H9 (cell line): Measurements from ENCODE around the gene ARHGEF1. TPM values are rescaled to one million over a fixed set of nuclear protein-coding genes. Genes with fewer than 3 reads are reported as not detected.

ENCODE experiments used
- DNase-seq: peaks from one replicate; pipeline ENCODE4 v3.0.0-alpha.2; 2017
- H2AFZ ChIP-seq: one replicate; pipeline ENCODE4 v1.6.1; 2013; ENCODE audit warnings: mild to moderate bottlenecking, low read length, control low read depth, moderate library complexity
- H2AK5ac ChIP-seq: 2 replicates; pipeline ENCODE4 v1.6.1; 2013; ENCODE audit warnings: low read length, control low read depth, mixed read lengths; ENCODE audit not compliant: insufficient read length
- H2BK120ac ChIP-seq: one replicate; pipeline ENCODE4 v1.6.1; 2013; ENCODE audit warnings: low read depth, mild to moderate bottlenecking, low read length, control low read depth, inconsistent platforms; ENCODE audit not compliant: poor library complexity, severe bottlenecking
- H2BK12ac ChIP-seq: 2 replicates; pipeline ENCODE4 v1.6.1; 2013; ENCODE audit warnings: low read length, control low read depth, mixed read lengths, low read depth; ENCODE audit not compliant: insufficient read length
- H2BK15ac ChIP-seq: 2 replicates; pipeline ENCODE4 v1.6.1; 2013; ENCODE audit warnings: low read depth, low read length, control low read depth
- H2BK20ac ChIP-seq: one replicate; pipeline ENCODE4 v1.6.1; 2013; ENCODE audit warnings: low read depth, mild to moderate bottlenecking, low read length, control low read depth, inconsistent platforms; ENCODE audit not compliant: poor library complexity, severe bottlenecking
- H2BK5ac ChIP-seq: 2 replicates; pipeline ENCODE4 v1.6.1; 2013; ENCODE audit warnings: low read length, control low read depth, mixed read lengths; ENCODE audit not compliant: insufficient read length
- H3K14ac ChIP-seq: 2 replicates; pipeline ENCODE4 v1.6.1; 2013; ENCODE audit warnings: low read length, control low read depth; ENCODE audit not compliant: insufficient read depth
- H3K18ac ChIP-seq: 2 replicates; pipeline ENCODE4 v1.6.1; 2013; ENCODE audit warnings: low read depth, mild to moderate bottlenecking, mixed read lengths, low read length, control low read depth; ENCODE audit not compliant: insufficient read length
- H3K23ac ChIP-seq: 2 replicates; pipeline ENCODE4 v1.6.1; 2013; ENCODE audit warnings: low read length, control low read depth, mixed read lengths, low read depth; ENCODE audit not compliant: insufficient read length
- H3K23me2 ChIP-seq: 2 replicates; pipeline ENCODE4 v1.6.1; 2013; ENCODE audit warnings: low read depth, mild to moderate bottlenecking, mixed read lengths, low read length, control low read depth; ENCODE audit not compliant: insufficient read length, poor library complexity, severe bottlenecking
- H3K27ac ChIP-seq: 2 replicates; pipeline ENCODE4 v1.5.1; 2013; ENCODE audit warnings: low read length, control low read depth, mixed read lengths, low read depth; ENCODE audit not compliant: insufficient read length
- H3K27me3 ChIP-seq: 2 replicates; pipeline ENCODE4 v1.6.1; 2013; ENCODE audit warnings: low read length, control low read depth, inconsistent platforms; ENCODE audit not compliant: insufficient read depth
- H3K4ac ChIP-seq: 2 replicates; pipeline ENCODE4 v1.6.1; 2013; ENCODE audit warnings: low read depth, mild to moderate bottlenecking, control low read depth, inconsistent platforms, low read length, moderate library complexity
- H3K4me1 ChIP-seq: 2 replicates; pipeline ENCODE4 v1.6.1; 2013; ENCODE audit warnings: low read length, control low read depth, inconsistent platforms; ENCODE audit not compliant: insufficient read depth
- H3K4me2 ChIP-seq: 2 replicates; pipeline ENCODE4 v1.6.1; 2013; ENCODE audit warnings: low read length, control low read depth, mixed read lengths; ENCODE audit not compliant: insufficient read length, insufficient read depth
- H3K56ac ChIP-seq: 2 replicates; pipeline ENCODE4 v1.6.1; 2013; ENCODE audit warnings: low read depth, mild to moderate bottlenecking, mixed read lengths, low read length, control low read depth; ENCODE audit not compliant: insufficient read length
- H3K79me1 ChIP-seq: 2 replicates; pipeline ENCODE4 v1.6.1; 2013; ENCODE audit warnings: low read depth, mild to moderate bottlenecking, moderate library complexity, low read length, control low read depth, inconsistent platforms; ENCODE audit not compliant: insufficient read depth, poor library complexity, severe bottlenecking
- H3K79me2 ChIP-seq: 2 replicates; pipeline ENCODE4 v1.6.1; 2013; ENCODE audit warnings: low read length, control low read depth, inconsistent platforms; ENCODE audit not compliant: insufficient read depth
- H3K9ac ChIP-seq: 2 replicates; pipeline ENCODE4 v1.6.1; 2013; ENCODE audit warnings: low read length, control low read depth, mixed read lengths; ENCODE audit not compliant: insufficient read length; ENCODE audit errors: extremely low read depth
- H3K9me3 ChIP-seq: one replicate; pipeline ENCODE4 v1.6.1; 2013; ENCODE audit warnings: low read depth, low read length, inconsistent platforms; ENCODE audit not compliant: control insufficient read depth
- H3T11ph ChIP-seq: one replicate; pipeline ENCODE4 v1.6.1; 2013; ENCODE audit warnings: mild to moderate bottlenecking, low read length, control low read depth, inconsistent platforms
- H4K20me1 ChIP-seq: one replicate; pipeline ENCODE4 v1.6.1; 2013; ENCODE audit not compliant: control insufficient read depth, insufficient read length, insufficient read depth
- H4K5ac ChIP-seq: 2 replicates; pipeline ENCODE4 v1.6.1; 2013; ENCODE audit warnings: low read depth, mild to moderate bottlenecking, mixed read lengths, low read length, control low read depth; ENCODE audit not compliant: insufficient read length
- H4K8ac ChIP-seq: replicated peaks from 2 replicates; pipeline ENCODE4 v1.6.1; 2013; ENCODE audit warnings: low read length, control low read depth, mixed read lengths, low read depth; ENCODE audit not compliant: insufficient read length
- H4K91ac ChIP-seq: 2 replicates; pipeline ENCODE4 v1.6.1; 2013; ENCODE audit warnings: low read depth, mild to moderate bottlenecking, moderate library complexity, mixed read lengths, low read length, control low read depth; ENCODE audit not compliant: insufficient read length
- H3K27ac Mint-ChIP-seq, 3 experiments: 2 replicates in 2 of 3; 3 replicates in 1 of 3; pipeline ENCODE4 v1.8.0; 2020 to 2021; ENCODE audit warnings: mixed read lengths in 3 of 3, mild to moderate bottlenecking in 1 of 3, moderate library complexity in 1 of 3
- H3K27me3 Mint-ChIP-seq: 2 replicates; pipeline ENCODE4 v1.8.0; 2021; ENCODE audit warnings: low read depth, mild to moderate bottlenecking, moderate library complexity, mixed read lengths
- H3K36me3 Mint-ChIP-seq, 3 experiments: 2 replicates in 2 of 3; 3 replicates in 1 of 3; pipeline ENCODE4 v1.8.0; 2020 to 2021; ENCODE audit warnings: low read depth in 3 of 3, mixed read lengths in 3 of 3; ENCODE audit not compliant: insufficient read depth in 1 of 3
- H3K4me1 Mint-ChIP-seq, 2 experiments: 2 replicates each; pipeline ENCODE4 v1.8.0; 2020; ENCODE audit warnings: mixed read lengths in 2 of 2
- H3K4me3 Mint-ChIP-seq, 2 experiments: 2 replicates in 1 of 2; 3 replicates in 1 of 2; pipeline ENCODE4 v1.8.0; 2020 to 2021; ENCODE audit warnings: mild to moderate bottlenecking in 2 of 2, mixed read lengths in 2 of 2, moderate library complexity in 1 of 2
- H3K9me3 Mint-ChIP-seq, 2 experiments: 2 replicates in 1 of 2; 3 replicates in 1 of 2; pipeline ENCODE4 v1.8.0; 2020; ENCODE audit warnings: mild to moderate bottlenecking in 2 of 2, mixed read lengths in 2 of 2, moderate library complexity in 1 of 2
- CTCF ChIP-seq: fragments of 200-600 bp; sonication (generic); conservative IDR thresholded peaks from 3 replicates; pipeline ENCODE4 v1.8.0; 2021; ENCODE audit warnings: antibody characterized with exemption, mild to moderate bottlenecking
- WGBS: extraction: QIAGEN DNeasy Blood & Tissue Kit; methylation state at CpG from one replicate; pipeline ENCODE4 v1.1.7; 2013; ENCODE audit warnings: missing lambda C conversion rate, low lambda C conversion rate, mixed read lengths; ENCODE audit not compliant: insufficient read length; ENCODE audit errors: extremely low coverage; 5-methylcytosine and 5-hydroxymethylcytosine counted together
- total RNA-seq: library from RNA; stranded (reverse); gene quantifications from 2 replicates; pipeline ENCODE4 v1.2.1, GENCODE V29; 2021

The ARHGEF1 gene
- total RNA-seq, 1 experiment from 2014 or later = 50.3 TPM

DNA sequence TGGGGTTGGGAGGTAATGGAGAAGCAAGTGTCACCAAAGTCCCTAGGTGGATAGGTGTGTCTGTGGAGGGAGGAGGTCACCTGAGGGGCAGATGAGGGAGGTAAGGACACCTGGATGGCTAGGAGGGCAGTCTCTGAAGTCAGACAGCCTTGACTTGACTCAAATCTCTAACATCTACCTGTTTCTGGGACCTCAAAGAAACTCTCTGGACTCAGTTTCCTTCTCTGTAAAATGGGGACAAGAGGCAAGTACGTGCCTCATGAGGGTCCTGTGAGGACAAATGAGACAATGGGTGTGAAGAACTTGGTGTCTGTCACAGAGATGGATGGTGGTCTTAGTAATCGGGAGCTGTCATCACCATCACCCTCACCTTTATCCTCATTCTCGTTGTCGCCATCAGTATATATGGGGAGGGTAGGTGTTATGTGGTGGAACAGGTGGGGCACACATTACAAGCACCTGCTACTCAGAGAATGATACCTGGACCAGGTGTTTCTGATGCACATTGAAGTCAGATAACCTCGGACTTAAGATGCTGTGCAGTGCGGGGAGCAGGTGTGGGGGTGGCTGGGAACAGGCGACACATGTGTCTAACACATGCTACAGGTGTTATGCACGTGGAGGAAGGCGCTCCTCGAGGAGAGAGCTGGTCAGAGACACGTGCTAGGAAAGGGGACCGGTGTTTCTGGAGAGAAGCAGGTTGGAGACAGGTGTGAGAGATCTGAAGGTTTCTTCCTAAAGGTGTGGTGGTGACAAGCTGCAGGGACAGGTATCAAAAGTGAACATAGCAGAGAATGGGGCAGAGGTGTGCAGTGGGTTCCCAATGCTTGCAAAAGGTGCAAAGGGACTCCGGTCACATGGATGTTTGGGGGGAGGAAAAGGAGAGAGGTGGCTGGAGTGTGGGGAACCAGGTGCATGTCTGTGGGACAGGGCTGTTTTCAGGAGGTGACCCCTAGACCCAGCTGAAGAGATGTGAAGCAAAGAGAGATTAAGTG lies 41.5 kb downstream of the ARHGEF1 start:
- no peak overlapping the region for H2AK5ac ChIP-seq
- no peak overlapping the region for H3K27ac ChIP-seq
- H2AFZ ChIP-seq = no peak overlapping the region
- H3K4me2 ChIP-seq = no peak overlapping the region
- no peaks in the 10 kb centered on the region for H3K9me3 ChIP-seq
- WGBS = no CpG with 5 or more reads among the region's 13 CpGs
- Mint-ChIP-seq H3K27me3 (peaks cover 16% of the 10 kb centered on the region), H3K4me1 (peaks cover 7 to 25% of the 10 kb centered on the region in 2 experiments), H3K9me3 (peaks cover 0 to 3% of the 10 kb centered on the region in 2 experiments; a peak in 3 of 5 replicates), H3K4me3 (no peak overlapping the region), H3K27ac (no peak overlapping the region), H3K36me3 (no peaks in the 10 kb centered on the region)
- no peak overlapping the region for H2BK15ac ChIP-seq
- H3K23me2 ChIP-seq = peaks cover 2% of the 10 kb centered on the region
- peaks cover 5% of the 10 kb centered on the region; the same call in 1 of the 2 replicates for H3K4me1 ChIP-seq
- peaks cover 91% of the 10 kb centered on the region for H3K27me3 ChIP-seq
- H3K56ac ChIP-seq = no peak overlapping the region
- H3K79me2 ChIP-seq = no peaks in the 10 kb centered on the region
- no peak overlapping the region for H4K8ac ChIP-seq
- no peak overlapping the region for H3K23ac ChIP-seq
- H3T11ph ChIP-seq = no peak overlapping the region
- no peaks in the 10 kb centered on the region for H3K79me1 ChIP-seq
- no peak overlapping the region for H3K4ac ChIP-seq
- DNase-seq = no peak
- no peak overlapping the region for H2BK20ac ChIP-seq
- H3K18ac ChIP-seq = no peak overlapping the region
- H2BK12ac ChIP-seq = no peak overlapping the region
- H4K91ac ChIP-seq = no peak overlapping the region
- H3K14ac ChIP-seq = no peak overlapping the region
- H2BK5ac ChIP-seq = no peak overlapping the region
- H3K9ac ChIP-seq = no peak overlapping the region
- no peak for TF ChIP-seq CTCF
- no peak overlapping the region for H2BK120ac ChIP-seq
- no peak overlapping the region for H4K5ac ChIP-seq
- H4K20me1 ChIP-seq = peaks cover 2% of the 10 kb centered on the region
